AG08395 (cell line): Measurements from ENCODE around the gene EIF4B.
A peak's percentile ranks its signal among the peaks of the same experiment; 100 is the strongest.
"Not testable (repeated sequence)": the region's sequence is repeated elsewhere in the genome, so short reads cannot be mapped to it uniquely, and the experiment has no call there.

ENCODE experiments used
- DNase-seq: peaks from one replicate; pipeline ENCODE4 v3.0.0; 2012; ENCODE audit warnings: mixed read lengths, low spot score

EIF4B gene

GRCh38 chr12:53005986-53006809, at the start of gene EIF4B:
Gene EIF4B, plus strand, starts transcription at chr12:53006456. Its CDS starts 28 bp downstream, at chr12:53006484.
- peak; percentile 99 for DNase-seq

GRCh38 chr12:52956987-52957386, 49.3 kb upstream of the EIF4B start:
- no peak for DNase-seq

GRCh38 chr12:52964556-52965336, 41.5 kb upstream of the EIF4B start:
- DNase-seq, result no peak

- no peak for DNase-seq
These were observed 40.9 kb upstream of the EIF4B start for GRCh38 chr12:52965337-52965731.

- no peak for DNase-seq
These were observed 37.0 kb upstream of the EIF4B start for GRCh38 chr12:52969166-52969795.

- no peak for DNase-seq
These were observed 36.3 kb upstream of the EIF4B start for GRCh38 chr12:52969828-52970569.

GRCh38 chr12:52971679-52972329, 34.5 kb upstream of the EIF4B start:
- DNase-seq, result peak; percentile 80

- DNase-seq, result peak; percentile 36
These were observed 31.1 kb upstream of the EIF4B start for GRCh38 chr12:52975204-52975603.

GRCh38 chr12:52975820-52976573, 30.3 kb upstream of the EIF4B start:
- no peak for DNase-seq

GRCh38 chr12:52976574-52977071, 29.6 kb upstream of the EIF4B start:
- DNase-seq, result peak; percentile 27

- no peak for DNase-seq
These were observed 29.1 kb upstream of the EIF4B start for GRCh38 chr12:52977170-52977569.

GRCh38 chr12:52980096-52980649, 26.1 kb upstream of the EIF4B start:
- DNase-seq, result no peak

GRCh38 chr12:52980650-52981423, 25.4 kb upstream of the EIF4B start:
- DNase-seq, result peak; percentile 92

- DNase-seq, result no peak
These were observed 22.1 kb upstream of the EIF4B start for GRCh38 chr12:52984136-52984535.

- DNase-seq, result no peak
These were observed 17.4 kb upstream of the EIF4B start for GRCh38 chr12:52988898-52989297.

- peak; percentile 62 for DNase-seq
These were observed 16.1 kb upstream of the EIF4B start for GRCh38 chr12:52990206-52990605.

- not testable (repeated sequence) for DNase-seq
These were observed 14.0 kb upstream of the EIF4B start for GRCh38 chr12:52992240-52992639.

GRCh38 chr12:52992699-52993557, 13.3 kb upstream of the EIF4B start:
- no peak for DNase-seq

GRCh38 chr12:52993558-52993869, 12.7 kb upstream of the EIF4B start:
- DNase-seq, result no peak
